ENCODE measurements around the gene NEU4. TPM values are rescaled to one million over a fixed set of nuclear protein-coding genes. Genes with fewer than 3 reads are reported as not detected.
A peak's percentile ranks its signal among the peaks of the same experiment; 100 is the strongest.

Gene NEU4
- polyA plus RNA-seq, 6 donors from 2014 or later: 0.55 to 1.7 TPM; not detected in 4

GRCh38 chr2:241808051-241808720 is 807 bp upstream of the NEU4 start:
- Mint-ChIP-seq H3K36me3 (no peaks in the 10 kb centered on the region), H3K27ac (no peak overlapping the region), H3K27me3 (peaks cover 4 to 29% (median 12%) of the 10 kb centered on the region in 3 donors), H3K9me3 (peaks cover 0 to 2% (median 0%) of the 10 kb centered on the region in 7 donors), H3K4me1 (peaks cover 3 to 8% (median 4%) of the 10 kb centered on the region in 3 donors), H3K4me3 (no peak overlapping the region)
- DNase-seq (no peak), ATAC-seq (ENCODE audit: low read depth in 2 of 2) (no peak)

DNA sequence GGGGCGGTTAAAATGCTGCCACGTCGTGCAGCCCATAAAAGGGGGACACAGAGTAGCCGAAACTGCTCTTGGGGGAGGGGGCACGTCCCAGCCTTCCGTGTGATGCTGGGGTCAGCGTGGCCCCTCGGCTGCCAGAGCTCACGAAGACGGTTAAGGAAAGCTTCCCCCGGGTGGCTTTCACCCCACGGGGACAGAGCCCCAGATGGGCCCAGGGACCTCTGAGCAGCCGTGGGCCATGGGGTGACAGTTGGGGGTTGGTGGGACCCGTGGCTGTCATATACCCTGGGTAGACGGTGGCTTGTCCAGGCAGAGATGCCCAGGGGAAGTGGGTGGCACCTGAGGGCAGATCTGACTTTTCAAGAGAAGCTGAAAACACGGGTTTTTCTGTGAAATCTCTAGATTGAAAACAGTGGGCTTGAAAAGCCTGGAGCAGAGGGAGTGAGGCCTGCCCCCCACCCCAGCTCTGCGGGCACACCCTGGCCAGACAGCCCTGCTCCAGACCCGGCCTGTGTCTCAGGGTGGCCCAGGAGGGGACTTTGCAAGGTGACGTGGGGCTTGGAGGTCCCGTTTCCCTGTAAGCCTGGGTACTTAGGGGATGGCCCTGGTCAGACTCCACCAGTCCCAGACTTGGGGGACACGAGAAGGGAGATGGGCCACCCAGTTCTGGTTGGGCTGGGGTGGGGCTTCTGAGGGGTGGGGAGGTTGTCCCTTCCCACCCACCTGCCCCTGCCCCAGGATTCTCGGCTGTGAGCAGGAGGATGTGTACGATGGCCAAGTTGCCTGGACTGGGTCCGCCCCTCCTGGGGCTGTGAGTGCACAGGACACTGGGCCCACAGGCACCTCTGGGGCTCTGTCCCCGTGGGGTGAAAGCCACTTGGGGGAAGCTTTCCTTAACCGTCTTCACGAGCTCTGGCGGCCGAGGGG is 652 bp downstream of the NEU4 start:
- DNase-seq: no peak
- Mint-ChIP-seq H3K4me3 (peak overlapping the region in 2 of 8 donors; percentile 15 to 60), H3K36me3 (no peaks in the 10 kb centered on the region), H3K4me1 (peaks cover 0 to 4% (median 3%) of the 10 kb centered on the region in 3 donors), H3K27me3 (peaks cover 0 to 22% (median 12%) of the 10 kb centered on the region in 3 donors), H3K27ac (no peak overlapping the region), H3K9me3 (peaks cover 0 to 2% (median 0%) of the 10 kb centered on the region in 7 donors)
- no peak for ATAC-seq (ENCODE audit: low read depth in 2 of 2)

- H3K9me3 Mint-ChIP-seq: peaks cover 0 to 2% (median 0%) of the 10 kb centered on the region in 7 donors
- peaks cover 0 to 27% (median 12%) of the 10 kb centered on the region in 3 donors for H3K27me3 Mint-ChIP-seq
- DNase-seq: no peak
- H3K36me3 Mint-ChIP-seq: no peaks in the 10 kb centered on the region
- ATAC-seq (ENCODE audit: low read depth in 2 of 2): no peak
- H3K4me3 Mint-ChIP-seq: no peak overlapping the region
- H3K4me1 Mint-ChIP-seq: no peaks in the 10 kb centered on the region
- H3K27ac Mint-ChIP-seq: no peak overlapping the region
These were observed 1.6 kb downstream of the NEU4 start for GRCh38 chr2:241810307-241811200.

GRCh38 chr2:241811201-241811951 is 2.4 kb downstream of the NEU4 start:
- Mint-ChIP-seq H3K4me1 (no peaks in the 10 kb centered on the region), H3K36me3 (no peaks in the 10 kb centered on the region), H3K9me3 (peaks cover 0 to 2% (median 0%) of the 10 kb centered on the region in 7 donors), H3K4me3 (no peak overlapping the region), H3K27ac (peak overlapping the region in 1 of 6 donors; percentile 20), H3K27me3 (peaks cover 0 to 27% (median 12%) of the 10 kb centered on the region in 3 donors)
- DNase-seq (no peak), ATAC-seq (ENCODE audit: low read depth in 2 of 2) (no peak)

DNA sequence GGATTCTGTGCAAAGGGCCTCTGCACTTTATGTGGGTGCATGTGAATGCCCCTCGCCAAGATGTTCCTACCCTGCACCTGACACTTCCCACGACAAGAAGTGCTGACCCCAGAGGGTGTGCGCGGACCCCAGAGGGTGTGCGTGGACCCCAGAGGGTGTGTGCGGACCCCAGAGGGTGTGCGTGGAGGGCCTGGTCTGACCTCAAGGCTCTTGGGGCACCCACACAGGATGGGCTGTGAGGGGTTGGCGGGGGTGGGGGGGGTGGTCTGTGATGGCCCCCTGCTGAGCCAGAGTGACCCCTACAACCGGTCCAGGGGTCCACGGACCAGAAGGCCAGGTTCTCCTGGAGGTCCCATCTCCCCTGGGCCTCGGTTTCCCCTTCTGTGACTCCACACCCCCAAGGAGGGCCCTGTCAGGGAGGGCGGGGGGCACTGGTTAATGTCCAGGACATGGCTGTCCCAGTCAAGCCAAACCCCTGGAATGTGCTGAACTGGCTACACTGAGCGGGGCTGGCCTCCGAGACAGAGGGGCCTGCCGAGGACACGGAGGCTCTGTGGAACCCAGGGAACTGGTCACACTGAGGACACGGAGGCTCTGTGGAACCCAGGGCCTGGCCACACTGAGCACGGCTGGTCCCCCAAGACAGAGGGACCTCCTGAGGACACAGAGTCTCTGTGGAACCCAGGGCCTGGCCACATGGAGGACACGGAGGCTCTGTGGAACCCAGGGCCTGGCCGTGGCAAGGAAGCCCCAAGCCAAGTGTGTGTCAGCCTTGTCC is 3.1 kb downstream of the NEU4 start:
- Mint-ChIP-seq H3K9me3 (peaks cover 0 to 2% (median 0%) of the 10 kb centered on the region in 7 donors), H3K4me3 (no peak overlapping the region), H3K36me3 (no peaks in the 10 kb centered on the region), H3K27ac (peak overlapping the region in 1 of 6 donors; percentile 20), H3K4me1 (peaks cover 0 to 2% (median 0%) of the 10 kb centered on the region in 3 donors), H3K27me3 (peaks cover 0 to 27% (median 12%) of the 10 kb centered on the region in 3 donors)
- DNase-seq (no peak), ATAC-seq (ENCODE audit: low read depth in 2 of 2) (no peak)

DNA sequence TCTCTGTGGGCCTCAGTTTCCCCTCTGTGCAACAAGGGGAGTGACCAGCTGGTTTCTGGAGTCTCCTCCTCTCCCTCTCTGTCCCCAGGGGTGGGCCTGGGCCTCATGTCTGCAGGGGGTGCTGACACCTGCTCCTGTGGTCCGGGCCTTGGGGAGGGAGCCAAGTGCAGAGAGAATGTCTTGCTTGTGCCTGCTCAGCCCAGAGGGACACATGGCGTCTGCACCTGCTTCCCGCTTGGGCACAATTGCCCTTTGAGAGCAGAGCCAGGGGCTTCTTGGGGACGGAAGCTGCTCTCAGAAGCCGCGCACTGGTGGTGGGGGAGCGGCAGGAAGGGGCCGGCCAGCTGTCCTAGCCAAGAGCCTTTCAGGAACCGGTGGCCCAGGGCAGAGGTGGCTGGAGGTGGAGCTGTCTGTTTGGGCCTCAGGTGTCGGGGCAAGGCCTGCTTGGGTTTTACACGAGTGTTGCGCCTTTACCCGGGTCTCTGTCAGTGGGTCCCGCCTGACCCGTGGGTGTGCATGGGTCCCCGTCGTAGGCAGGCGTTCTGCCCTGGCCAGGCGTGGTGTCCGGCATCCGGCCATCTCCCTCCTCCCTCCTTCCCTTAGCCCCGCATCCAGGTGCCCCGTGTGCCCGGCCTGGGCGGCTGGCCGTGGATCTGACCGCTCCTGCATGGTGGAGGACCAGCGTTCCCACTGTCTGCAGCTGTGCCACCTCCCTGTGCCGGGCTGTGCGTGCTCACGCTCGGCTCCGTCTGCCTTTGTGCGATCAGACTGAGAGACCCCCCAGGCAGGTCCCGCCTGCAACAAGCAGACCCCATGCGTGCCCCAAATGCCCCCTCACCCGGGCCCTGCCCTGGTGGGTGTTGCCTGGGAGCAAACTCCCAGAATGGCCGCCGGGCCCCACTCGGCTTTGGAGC is 4.0 kb downstream of the NEU4 start:
- H3K36me3 Mint-ChIP-seq: no peaks in the 10 kb centered on the region
- H3K9me3 Mint-ChIP-seq: peaks cover 0 to 2% (median 0%) of the 10 kb centered on the region in 7 donors
- peak overlapping the region in 4 of 6 donors; percentile 28 to 47 (median 44) for H3K27ac Mint-ChIP-seq
- DNase-seq: no peak
- H3K4me1 Mint-ChIP-seq: peaks cover 3 to 9% (median 5%) of the 10 kb centered on the region in 3 donors
- ATAC-seq (ENCODE audit: low read depth in 2 of 2): peak in 1 of 2 donors; percentile 15
- peaks cover 0 to 34% (median 16%) of the 10 kb centered on the region in 3 donors for H3K27me3 Mint-ChIP-seq
- no peak overlapping the region for H3K4me3 Mint-ChIP-seq

GRCh38 chr2:241813644-241814392 is 4.8 kb downstream of the NEU4 start:
- peak overlapping the region in 3 of 6 donors; percentile 11 to 67 (median 26) for H3K27ac Mint-ChIP-seq
- H3K36me3 Mint-ChIP-seq: no peaks in the 10 kb centered on the region
- DNase-seq (peak; percentile 45), ATAC-seq (ENCODE audit: low read depth in 2 of 2) (peak; percentile 59 to 85)
- H3K27me3 Mint-ChIP-seq: peaks cover 0 to 27% (median 9%) of the 10 kb centered on the region in 3 donors
- H3K9me3 Mint-ChIP-seq: peaks cover 0 to 2% (median 0%) of the 10 kb centered on the region in 7 donors
- H3K4me3 Mint-ChIP-seq: peak overlapping the region in 1 of 8 donors; percentile 10
- peaks cover 3 to 9% (median 5%) of the 10 kb centered on the region in 3 donors for H3K4me1 Mint-ChIP-seq

DNA sequence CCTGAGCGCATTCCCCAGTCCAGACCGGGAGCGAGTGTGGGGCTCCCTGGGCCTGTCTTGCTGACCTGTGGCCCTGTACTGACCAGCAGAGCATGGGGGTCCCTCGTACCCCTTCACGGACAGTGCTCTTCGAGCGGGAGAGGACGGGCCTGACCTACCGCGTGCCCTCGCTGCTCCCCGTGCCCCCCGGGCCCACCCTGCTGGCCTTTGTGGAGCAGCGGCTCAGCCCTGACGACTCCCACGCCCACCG is 5.3 kb downstream of the NEU4 start:
- ATAC-seq (ENCODE audit: low read depth in 2 of 2) (no peak), DNase-seq (no peak)
- H3K4me3 Mint-ChIP-seq: no peak overlapping the region
- H3K27ac Mint-ChIP-seq: no peak overlapping the region
- H3K9me3 Mint-ChIP-seq: no peaks in the 10 kb centered on the region
- peaks cover 0 to 22% (median 4%) of the 10 kb centered on the region in 3 donors for H3K27me3 Mint-ChIP-seq
- H3K36me3 Mint-ChIP-seq: no peaks in the 10 kb centered on the region
- H3K4me1 Mint-ChIP-seq: peaks cover 3 to 9% (median 5%) of the 10 kb centered on the region in 3 donors

GRCh38 chr2:241814643-241815476 is 5.9 kb downstream of the NEU4 start:
- no peaks in the 10 kb centered on the region for H3K36me3 Mint-ChIP-seq
- H3K27ac Mint-ChIP-seq: peak overlapping the region in 3 of 6 donors; percentile 36 to 82 (median 69)
- no peak for DNase-seq
- peaks cover 3 to 9% (median 5%) of the 10 kb centered on the region in 3 donors for H3K4me1 Mint-ChIP-seq
- ATAC-seq (ENCODE audit: low read depth in 2 of 2): no peak
- peak overlapping the region in 1 of 8 donors; percentile 24 for H3K4me3 Mint-ChIP-seq
- H3K9me3 Mint-ChIP-seq: no peaks in the 10 kb centered on the region
- H3K27me3 Mint-ChIP-seq: peaks cover 0 to 19% (median 4%) of the 10 kb centered on the region in 3 donors
